H9 (cell line): ENCODE measurements around the gene PLXNA4. TPM values are rescaled to one million over a fixed set of nuclear protein-coding genes. Genes with fewer than 3 reads are reported as not detected.

Experiments used
- DNase-seq: peaks from one replicate; pipeline ENCODE4 v3.0.0-alpha.2; 2017
- H2AFZ ChIP-seq: one replicate; pipeline ENCODE4 v1.6.1; 2013; ENCODE audit warnings: mild to moderate bottlenecking, low read length, control low read depth, moderate library complexity
- H2AK5ac ChIP-seq: 2 replicates; pipeline ENCODE4 v1.6.1; 2013; ENCODE audit warnings: low read length, control low read depth, mixed read lengths; ENCODE audit not compliant: insufficient read length
- H2BK120ac ChIP-seq: one replicate; pipeline ENCODE4 v1.6.1; 2013; ENCODE audit warnings: low read depth, mild to moderate bottlenecking, low read length, control low read depth, inconsistent platforms; ENCODE audit not compliant: poor library complexity, severe bottlenecking
- H2BK12ac ChIP-seq: 2 replicates; pipeline ENCODE4 v1.6.1; 2013; ENCODE audit warnings: low read length, control low read depth, mixed read lengths, low read depth; ENCODE audit not compliant: insufficient read length
- H2BK15ac ChIP-seq: 2 replicates; pipeline ENCODE4 v1.6.1; 2013; ENCODE audit warnings: low read depth, low read length, control low read depth
- H2BK20ac ChIP-seq: one replicate; pipeline ENCODE4 v1.6.1; 2013; ENCODE audit warnings: low read depth, mild to moderate bottlenecking, low read length, control low read depth, inconsistent platforms; ENCODE audit not compliant: poor library complexity, severe bottlenecking
- H2BK5ac ChIP-seq: 2 replicates; pipeline ENCODE4 v1.6.1; 2013; ENCODE audit warnings: low read length, control low read depth, mixed read lengths; ENCODE audit not compliant: insufficient read length
- H3K14ac ChIP-seq: 2 replicates; pipeline ENCODE4 v1.6.1; 2013; ENCODE audit warnings: low read length, control low read depth; ENCODE audit not compliant: insufficient read depth
- H3K18ac ChIP-seq: 2 replicates; pipeline ENCODE4 v1.6.1; 2013; ENCODE audit warnings: low read depth, mild to moderate bottlenecking, mixed read lengths, low read length, control low read depth; ENCODE audit not compliant: insufficient read length
- H3K23ac ChIP-seq: 2 replicates; pipeline ENCODE4 v1.6.1; 2013; ENCODE audit warnings: low read length, control low read depth, mixed read lengths, low read depth; ENCODE audit not compliant: insufficient read length
- H3K23me2 ChIP-seq: 2 replicates; pipeline ENCODE4 v1.6.1; 2013; ENCODE audit warnings: low read depth, mild to moderate bottlenecking, mixed read lengths, low read length, control low read depth; ENCODE audit not compliant: insufficient read length, poor library complexity, severe bottlenecking
- H3K27ac ChIP-seq: 2 replicates; pipeline ENCODE4 v1.5.1; 2013; ENCODE audit warnings: low read length, control low read depth, mixed read lengths, low read depth; ENCODE audit not compliant: insufficient read length
- H3K27me3 ChIP-seq: 2 replicates; pipeline ENCODE4 v1.6.1; 2013; ENCODE audit warnings: low read length, control low read depth, inconsistent platforms; ENCODE audit not compliant: insufficient read depth
- H3K4ac ChIP-seq: 2 replicates; pipeline ENCODE4 v1.6.1; 2013; ENCODE audit warnings: low read depth, mild to moderate bottlenecking, control low read depth, inconsistent platforms, low read length, moderate library complexity
- H3K4me1 ChIP-seq: 2 replicates; pipeline ENCODE4 v1.6.1; 2013; ENCODE audit warnings: low read length, control low read depth, inconsistent platforms; ENCODE audit not compliant: insufficient read depth
- H3K4me2 ChIP-seq: 2 replicates; pipeline ENCODE4 v1.6.1; 2013; ENCODE audit warnings: low read length, control low read depth, mixed read lengths; ENCODE audit not compliant: insufficient read length, insufficient read depth
- H3K56ac ChIP-seq: 2 replicates; pipeline ENCODE4 v1.6.1; 2013; ENCODE audit warnings: low read depth, mild to moderate bottlenecking, mixed read lengths, low read length, control low read depth; ENCODE audit not compliant: insufficient read length
- H3K79me1 ChIP-seq: 2 replicates; pipeline ENCODE4 v1.6.1; 2013; ENCODE audit warnings: low read depth, mild to moderate bottlenecking, moderate library complexity, low read length, control low read depth, inconsistent platforms; ENCODE audit not compliant: insufficient read depth, poor library complexity, severe bottlenecking
- H3K79me2 ChIP-seq: 2 replicates; pipeline ENCODE4 v1.6.1; 2013; ENCODE audit warnings: low read length, control low read depth, inconsistent platforms; ENCODE audit not compliant: insufficient read depth
- H3K9ac ChIP-seq: 2 replicates; pipeline ENCODE4 v1.6.1; 2013; ENCODE audit warnings: low read length, control low read depth, mixed read lengths; ENCODE audit not compliant: insufficient read length; ENCODE audit errors: extremely low read depth
- H3K9me3 ChIP-seq: one replicate; pipeline ENCODE4 v1.6.1; 2013; ENCODE audit warnings: low read depth, low read length, inconsistent platforms; ENCODE audit not compliant: control insufficient read depth
- H3T11ph ChIP-seq: one replicate; pipeline ENCODE4 v1.6.1; 2013; ENCODE audit warnings: mild to moderate bottlenecking, low read length, control low read depth, inconsistent platforms
- H4K20me1 ChIP-seq: one replicate; pipeline ENCODE4 v1.6.1; 2013; ENCODE audit not compliant: control insufficient read depth, insufficient read length, insufficient read depth
- H4K5ac ChIP-seq: 2 replicates; pipeline ENCODE4 v1.6.1; 2013; ENCODE audit warnings: low read depth, mild to moderate bottlenecking, mixed read lengths, low read length, control low read depth; ENCODE audit not compliant: insufficient read length
- H4K8ac ChIP-seq: replicated peaks from 2 replicates; pipeline ENCODE4 v1.6.1; 2013; ENCODE audit warnings: low read length, control low read depth, mixed read lengths, low read depth; ENCODE audit not compliant: insufficient read length
- H4K91ac ChIP-seq: 2 replicates; pipeline ENCODE4 v1.6.1; 2013; ENCODE audit warnings: low read depth, mild to moderate bottlenecking, moderate library complexity, mixed read lengths, low read length, control low read depth; ENCODE audit not compliant: insufficient read length
- H3K27ac Mint-ChIP-seq, 3 experiments: 2 replicates in 2 of 3; 3 replicates in 1 of 3; pipeline ENCODE4 v1.8.0; 2020 to 2021; ENCODE audit warnings: mixed read lengths in 3 of 3, mild to moderate bottlenecking in 1 of 3, moderate library complexity in 1 of 3
- H3K27me3 Mint-ChIP-seq: 2 replicates; pipeline ENCODE4 v1.8.0; 2021; ENCODE audit warnings: low read depth, mild to moderate bottlenecking, moderate library complexity, mixed read lengths
- H3K36me3 Mint-ChIP-seq, 3 experiments: 2 replicates in 2 of 3; 3 replicates in 1 of 3; pipeline ENCODE4 v1.8.0; 2020 to 2021; ENCODE audit warnings: low read depth in 3 of 3, mixed read lengths in 3 of 3; ENCODE audit not compliant: insufficient read depth in 1 of 3
- H3K4me1 Mint-ChIP-seq, 2 experiments: 2 replicates each; pipeline ENCODE4 v1.8.0; 2020; ENCODE audit warnings: mixed read lengths in 2 of 2
- H3K4me3 Mint-ChIP-seq, 2 experiments: 2 replicates in 1 of 2; 3 replicates in 1 of 2; pipeline ENCODE4 v1.8.0; 2020 to 2021; ENCODE audit warnings: mild to moderate bottlenecking in 2 of 2, mixed read lengths in 2 of 2, moderate library complexity in 1 of 2
- H3K9me3 Mint-ChIP-seq, 2 experiments: 2 replicates in 1 of 2; 3 replicates in 1 of 2; pipeline ENCODE4 v1.8.0; 2020; ENCODE audit warnings: mild to moderate bottlenecking in 2 of 2, mixed read lengths in 2 of 2, moderate library complexity in 1 of 2
- WGBS: extraction: QIAGEN DNeasy Blood & Tissue Kit; methylation state at CpG from one replicate; pipeline ENCODE4 v1.1.7; 2013; ENCODE audit warnings: missing lambda C conversion rate, low lambda C conversion rate, mixed read lengths; ENCODE audit not compliant: insufficient read length; ENCODE audit errors: extremely low coverage; 5-methylcytosine and 5-hydroxymethylcytosine counted together
- total RNA-seq: library from RNA; stranded (reverse); gene quantifications from 2 replicates; pipeline ENCODE4 v1.2.1, GENCODE V29; 2021
- TF ChIP-seq, protein P1 (sequence below): fragments of 200-600 bp; sonication (generic); conservative IDR thresholded peaks from 3 replicates; pipeline ENCODE4 v1.8.0; 2021; ENCODE audit warnings: antibody characterized with exemption, mild to moderate bottlenecking

Gene PLXNA4
- total RNA-seq, 1 experiment from 2014 or later = 0.35 TPM

DNA sequence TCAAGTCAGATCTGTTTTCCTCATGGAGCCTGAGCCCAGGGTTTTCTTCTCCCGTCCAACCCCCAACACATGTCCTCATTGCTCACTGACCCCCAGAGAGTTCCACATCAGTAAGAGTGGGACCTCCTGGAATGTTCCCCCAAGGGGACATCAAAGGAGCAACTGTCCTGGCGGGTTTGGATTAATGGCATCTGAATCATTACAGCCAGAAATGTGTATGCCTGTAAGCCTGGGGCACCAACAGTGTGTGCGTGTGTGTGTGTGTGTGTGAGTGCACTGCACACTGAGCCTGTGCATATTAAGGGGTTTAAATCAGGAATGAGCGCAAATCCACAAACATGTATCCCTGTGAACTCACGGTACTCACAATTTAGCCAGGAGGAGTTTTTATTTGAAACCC, 222.3 kb downstream of the PLXNA4 start:
- Histone ChIP-seq H3K9ac (no peak overlapping the region), H3K79me2 (no peaks in the 10 kb centered on the region), H3K4me2 (no peak overlapping the region), H3K18ac (no peak overlapping the region), H3K27ac (no peak overlapping the region), H2AFZ (no peak overlapping the region), H4K8ac (no peak overlapping the region), H3K56ac (no peak overlapping the region), H2AK5ac (no peak overlapping the region), H3K14ac (no peak overlapping the region), H2BK15ac (no peak overlapping the region), H2BK120ac (no peak overlapping the region), H2BK20ac (no peak overlapping the region), H2BK12ac (no peak overlapping the region), H4K5ac (no peak overlapping the region), H3K23ac (no peak overlapping the region), H3K9me3 (no peaks in the 10 kb centered on the region), H2BK5ac (no peak overlapping the region), H3K79me1 (no peaks in the 10 kb centered on the region), H3T11ph (no peak overlapping the region), H3K27me3 (no peaks in the 10 kb centered on the region), H4K91ac (no peak overlapping the region), H4K20me1 (no peaks in the 10 kb centered on the region), H3K4ac (no peak overlapping the region), H3K4me1 (no peaks in the 10 kb centered on the region; the same call in 1 of the 2 replicates), H3K23me2 (no peaks in the 10 kb centered on the region)
- no peak overlapping the region for H3K27ac Mint-ChIP-seq
- H3K36me3 Mint-ChIP-seq = no peaks in the 10 kb centered on the region
- H3K9me3 Mint-ChIP-seq = peaks cover 0 to 3% of the 10 kb centered on the region in 2 experiments; a peak in 1 of 5 replicates
- WGBS = no CpG with 5 or more reads among the region's 5 CpGs
- no peak for DNase-seq
- no peak overlapping the region for H3K4me3 Mint-ChIP-seq
- H3K27me3 Mint-ChIP-seq = peaks cover 40% of the 10 kb centered on the region
- H3K4me1 Mint-ChIP-seq = peaks cover 7 to 10% of the 10 kb centered on the region in 2 experiments
- TF ChIP-seq, protein P1, sequence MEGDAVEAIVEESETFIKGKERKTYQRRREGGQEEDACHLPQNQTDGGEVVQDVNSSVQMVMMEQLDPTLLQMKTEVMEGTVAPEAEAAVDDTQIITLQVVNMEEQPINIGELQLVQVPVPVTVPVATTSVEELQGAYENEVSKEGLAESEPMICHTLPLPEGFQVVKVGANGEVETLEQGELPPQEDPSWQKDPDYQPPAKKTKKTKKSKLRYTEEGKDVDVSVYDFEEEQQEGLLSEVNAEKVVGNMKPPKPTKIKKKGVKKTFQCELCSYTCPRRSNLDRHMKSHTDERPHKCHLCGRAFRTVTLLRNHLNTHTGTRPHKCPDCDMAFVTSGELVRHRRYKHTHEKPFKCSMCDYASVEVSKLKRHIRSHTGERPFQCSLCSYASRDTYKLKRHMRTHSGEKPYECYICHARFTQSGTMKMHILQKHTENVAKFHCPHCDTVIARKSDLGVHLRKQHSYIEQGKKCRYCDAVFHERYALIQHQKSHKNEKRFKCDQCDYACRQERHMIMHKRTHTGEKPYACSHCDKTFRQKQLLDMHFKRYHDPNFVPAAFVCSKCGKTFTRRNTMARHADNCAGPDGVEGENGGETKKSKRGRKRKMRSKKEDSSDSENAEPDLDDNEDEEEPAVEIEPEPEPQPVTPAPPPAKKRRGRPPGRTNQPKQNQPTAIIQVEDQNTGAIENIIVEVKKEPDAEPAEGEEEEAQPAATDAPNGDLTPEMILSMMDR = no peak
